ENCODE measurements around the gene HPD.
"Not testable (repeated sequence)": the region's sequence is repeated elsewhere in the genome, so short reads cannot be mapped to it uniquely, and the experiment has no call there.

HPD gene

DNA sequence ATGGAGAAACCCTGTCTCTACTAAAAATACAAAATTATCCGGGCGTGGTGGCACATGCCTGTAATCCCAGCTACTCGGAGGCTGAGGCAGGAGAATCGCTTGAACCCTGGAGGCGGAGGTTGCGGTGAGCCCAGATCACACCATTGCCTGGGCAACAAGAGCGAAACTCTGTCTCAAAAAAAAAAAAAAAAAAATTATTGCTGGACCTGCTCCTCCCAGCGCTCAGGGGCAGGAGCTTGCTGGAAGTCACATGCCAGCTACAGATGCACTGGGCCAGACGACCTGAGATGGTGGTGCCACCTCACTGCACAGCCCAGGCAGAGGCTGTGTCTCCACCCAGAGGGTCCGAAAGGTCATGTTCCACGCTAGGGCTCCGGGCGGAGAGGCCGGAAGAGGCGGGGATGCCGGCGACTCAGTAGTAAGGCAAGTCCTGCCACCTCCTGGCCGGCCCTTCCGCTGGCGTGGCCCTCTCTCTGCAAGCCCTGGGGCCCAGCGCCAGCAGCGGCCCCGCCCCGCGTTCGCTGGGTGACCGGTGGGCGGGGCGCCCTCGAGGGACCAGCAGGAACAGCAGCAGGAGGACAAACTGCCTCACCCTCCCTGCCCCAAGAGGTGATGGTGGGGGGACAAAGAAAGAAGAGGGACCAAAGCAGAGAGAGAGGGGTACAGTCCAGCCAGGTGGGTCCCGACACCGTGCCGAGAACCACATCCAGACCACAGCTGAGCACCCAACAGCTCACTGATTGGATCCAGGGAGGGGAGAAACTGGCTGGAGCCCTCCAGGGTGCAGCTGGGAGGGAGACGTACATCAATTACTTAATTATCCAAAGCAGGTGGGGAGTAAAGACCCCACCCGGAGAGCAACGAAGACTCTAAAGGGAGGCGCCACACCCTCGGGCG, 61.6 kb downstream of the HPD start:
- DNase-seq = peak; percentile 50

DNA sequence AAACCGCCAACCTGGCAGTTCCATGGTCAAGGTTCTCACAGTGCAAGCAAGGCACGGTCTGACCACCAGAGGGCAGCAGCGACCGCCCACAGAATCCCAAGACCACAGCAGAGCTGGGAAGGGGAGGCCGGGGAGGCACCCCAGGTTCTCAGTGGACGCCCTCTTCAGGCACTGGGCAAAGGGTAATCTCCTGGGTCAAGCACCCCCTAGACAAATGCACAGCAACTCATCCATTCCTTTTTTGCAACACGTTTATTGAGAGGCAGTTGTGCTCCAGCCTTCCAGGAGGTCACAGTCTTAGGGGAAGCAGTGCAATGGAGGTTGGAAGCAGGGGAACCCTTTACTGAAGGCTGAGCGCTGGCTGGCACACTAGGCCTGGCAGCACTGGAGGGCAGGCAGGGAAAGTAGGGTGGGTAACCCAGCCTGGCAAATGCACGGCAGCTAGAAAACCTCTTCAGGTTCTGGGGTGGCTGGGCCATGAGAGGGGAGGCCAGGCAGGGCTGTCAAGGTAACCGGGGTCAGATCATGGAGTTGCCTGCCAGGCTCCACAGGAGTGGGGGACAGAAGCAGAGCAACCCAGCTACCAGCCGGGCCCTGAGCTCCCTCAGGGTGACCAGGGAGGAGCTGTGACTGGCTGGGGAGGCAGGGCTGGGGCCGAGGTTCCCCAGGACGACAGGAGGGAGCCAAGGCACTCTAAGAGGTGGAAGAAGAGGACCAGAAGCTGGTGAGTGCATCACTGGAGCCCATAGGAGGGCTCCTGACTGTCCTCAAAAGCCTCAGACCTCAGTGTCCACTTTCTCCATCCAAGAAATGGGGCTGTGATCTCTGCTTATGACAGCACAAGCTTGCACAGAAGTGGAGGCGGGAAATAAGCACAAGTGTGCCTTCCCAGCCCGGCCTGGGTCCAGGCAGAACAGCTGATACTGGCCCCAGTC, 63.4 kb downstream of the HPD start:
- DNase-seq = peak; percentile 22

DNA sequence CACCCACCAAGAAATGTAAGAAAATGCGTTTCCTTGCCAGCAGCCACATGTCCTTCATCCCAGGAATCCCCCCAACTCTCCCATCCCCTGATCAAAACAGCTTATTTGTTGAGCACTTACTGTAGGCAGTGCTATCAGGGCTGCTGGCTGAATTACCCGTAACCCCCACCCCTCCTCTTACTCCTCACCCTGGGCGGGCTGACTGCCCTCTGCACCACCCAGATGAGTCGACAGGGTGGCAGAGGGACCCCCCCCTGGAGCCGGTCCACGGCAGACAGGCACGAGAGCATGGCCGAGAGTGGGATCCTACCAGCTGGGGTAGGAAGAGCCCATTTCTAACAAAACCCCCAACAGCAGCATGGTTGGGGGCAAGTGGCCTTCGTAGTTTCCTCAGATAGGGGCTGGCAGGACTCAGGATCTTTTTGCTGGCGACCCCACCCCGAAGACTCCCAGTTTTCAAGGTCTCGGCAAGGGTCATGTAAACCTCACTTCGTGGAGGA, 64.1 kb downstream of the HPD start:
- DNase-seq = no peak

DNA sequence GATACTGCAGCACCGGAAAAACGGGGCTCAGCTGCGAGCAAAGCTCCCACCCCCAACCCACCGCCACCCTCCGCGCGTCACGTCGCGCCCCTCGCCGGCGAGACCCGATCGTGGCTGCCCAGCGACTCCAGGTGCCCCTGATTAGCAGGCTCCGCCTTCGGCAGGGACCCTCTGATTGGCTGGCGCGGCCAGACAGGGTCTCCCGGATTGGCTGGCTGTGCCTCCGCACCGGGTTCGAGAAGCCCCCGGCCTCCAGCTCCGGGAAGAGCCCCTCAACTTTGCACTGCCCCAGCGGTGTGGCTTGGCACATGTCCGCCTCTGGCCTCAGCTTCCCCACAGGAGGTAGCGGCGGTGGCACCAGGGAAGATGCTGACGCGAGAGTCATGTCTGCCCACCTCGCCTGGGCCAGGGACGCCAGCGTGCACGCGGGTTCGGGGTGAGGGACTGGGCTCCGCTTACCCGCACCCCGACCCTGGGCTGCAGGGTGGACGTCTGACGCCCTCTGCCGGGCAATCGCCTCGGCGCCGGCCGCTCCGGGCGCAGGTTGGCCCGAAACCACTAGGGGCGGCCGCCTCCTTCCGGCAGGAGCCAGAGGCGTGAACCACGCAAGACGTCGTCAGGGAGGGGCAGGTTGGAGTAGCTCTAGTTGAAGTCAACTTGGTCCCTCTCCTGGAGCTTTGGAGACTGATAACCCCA, 64.7 kb downstream of the HPD start:
- DNase-seq = no peak

DNA sequence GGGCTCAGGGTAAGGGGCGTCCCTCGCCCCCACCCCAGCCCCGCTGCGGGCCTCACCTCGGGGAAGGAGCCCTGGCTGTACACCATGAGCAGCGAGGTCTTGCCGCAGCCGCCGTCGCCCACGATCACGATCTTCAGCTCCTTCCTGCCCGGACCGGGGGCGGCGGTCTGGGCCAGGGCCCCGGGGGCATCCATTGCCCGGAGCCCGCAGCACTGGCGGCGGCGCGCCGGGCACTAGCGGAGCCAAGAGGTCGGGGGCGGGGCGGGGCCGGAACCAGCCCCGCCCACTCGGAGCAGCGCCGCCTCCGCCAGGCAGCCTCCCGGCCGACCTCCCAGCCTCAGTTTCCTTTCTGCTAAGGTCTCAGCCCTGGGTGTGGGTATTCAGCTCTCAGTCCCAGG, 65.2 kb downstream of the HPD start, which contains the start of gene RHOF:
Gene RHOF (minus strand): TSS at position 249 of the 398 bp plus-strand sequence. CDS start 55 bp downstream, at position 194.
- no peak for DNase-seq

DNA sequence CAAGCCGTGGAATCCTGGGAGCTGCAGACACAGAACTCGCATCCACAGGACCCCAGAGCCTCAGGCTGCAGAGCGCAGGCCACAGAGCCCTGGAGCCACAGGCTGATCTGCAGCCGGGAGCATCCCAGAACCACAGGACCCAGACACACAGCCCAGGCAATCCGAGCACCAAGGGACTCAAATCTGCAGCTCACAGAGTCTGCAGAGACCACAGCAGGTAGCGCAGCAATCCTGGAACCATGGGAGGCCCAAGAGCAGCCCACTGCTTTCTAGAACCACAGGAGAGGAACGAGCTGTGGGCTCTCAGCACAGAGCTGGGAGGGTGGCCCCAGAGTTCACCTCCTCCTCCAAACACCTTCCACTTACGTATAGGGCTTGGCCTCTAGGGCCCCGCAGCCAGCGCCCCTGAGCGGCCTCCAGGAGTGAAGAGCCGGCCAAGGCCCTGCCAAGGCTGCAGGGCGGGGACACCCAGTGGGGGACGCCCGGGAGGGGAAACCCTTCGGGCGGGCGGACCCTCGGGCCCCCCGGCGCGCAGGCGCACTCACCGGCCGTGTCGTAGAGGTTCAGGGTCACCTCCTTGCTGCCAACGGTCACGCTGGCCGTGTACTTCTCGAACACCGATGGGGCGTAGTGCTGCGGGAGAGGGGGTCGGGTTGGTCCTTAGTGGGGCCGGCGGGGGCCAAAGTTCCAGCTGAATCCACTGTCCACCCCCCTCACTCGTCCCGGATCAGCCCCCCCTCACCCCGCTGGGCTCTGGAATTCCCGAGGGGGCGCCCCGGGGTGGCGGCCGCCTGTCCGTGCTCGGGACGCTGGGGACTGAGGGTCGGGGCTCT, 65.8 kb downstream of the HPD start:
- DNase-seq = no peak

DNA sequence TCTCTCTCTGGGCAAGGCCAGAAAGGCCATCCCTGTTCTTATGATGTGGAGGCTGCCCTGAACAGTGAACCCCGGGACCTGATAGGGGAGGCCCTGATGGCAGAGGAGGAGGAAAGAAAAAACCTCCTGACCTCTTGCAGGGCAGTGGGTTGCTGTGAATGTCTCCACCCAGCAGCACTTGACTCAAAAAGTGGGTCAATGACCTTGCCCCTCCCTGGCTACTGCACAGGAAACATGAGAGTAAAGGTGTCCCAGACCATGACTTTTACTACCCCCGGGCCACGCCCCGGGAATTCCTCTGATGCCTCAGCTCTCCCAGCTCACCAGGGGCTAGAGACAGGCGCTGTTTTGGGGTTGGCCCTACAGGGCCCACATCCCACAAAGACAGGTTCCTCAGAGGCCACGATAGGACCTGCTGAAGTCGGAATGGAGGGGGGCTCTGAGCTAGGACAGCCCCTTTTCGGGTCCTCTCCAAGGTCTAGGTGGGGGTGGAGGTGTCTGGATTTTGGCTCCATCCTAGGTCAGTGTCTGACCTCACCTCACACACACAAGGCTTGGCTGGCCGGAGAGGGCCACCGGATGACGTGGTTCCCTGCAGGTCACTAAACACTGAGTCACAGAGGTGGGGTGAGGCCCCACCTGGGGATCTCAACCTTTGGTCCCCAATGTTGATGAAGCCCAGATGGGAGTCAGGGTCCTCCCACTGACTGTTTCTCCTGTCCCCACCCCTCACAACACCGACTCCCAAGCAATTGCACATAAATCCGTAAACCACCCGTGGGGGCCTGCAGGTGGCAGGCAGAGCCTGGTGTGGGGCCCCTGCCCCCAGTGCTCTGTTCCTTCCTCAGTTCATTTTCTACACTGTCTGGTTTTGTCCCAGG, 66.7 kb downstream of the HPD start:
- no peak for DNase-seq

DNA sequence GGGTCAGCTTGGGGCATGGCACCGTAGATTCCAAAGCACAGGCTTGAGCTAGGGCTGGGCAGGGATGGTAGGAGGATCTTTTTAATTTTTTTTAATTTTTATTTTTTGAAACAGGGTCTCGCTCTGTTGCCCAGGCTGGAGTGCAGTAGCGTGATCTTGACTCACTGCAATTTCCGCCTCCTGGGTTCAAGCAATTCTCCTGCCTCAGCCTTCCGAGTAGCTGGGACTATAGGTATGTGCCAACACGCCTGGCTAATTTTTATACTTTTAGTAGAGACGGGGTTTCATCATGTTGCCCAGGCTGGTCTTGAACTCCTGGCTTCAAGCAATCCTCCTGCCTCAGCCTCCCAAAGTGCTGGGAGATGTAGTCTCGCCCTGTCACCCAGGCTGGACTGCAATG, 67.9 kb downstream of the HPD start:
- DNase-seq = not testable (repeated sequence)

DNA sequence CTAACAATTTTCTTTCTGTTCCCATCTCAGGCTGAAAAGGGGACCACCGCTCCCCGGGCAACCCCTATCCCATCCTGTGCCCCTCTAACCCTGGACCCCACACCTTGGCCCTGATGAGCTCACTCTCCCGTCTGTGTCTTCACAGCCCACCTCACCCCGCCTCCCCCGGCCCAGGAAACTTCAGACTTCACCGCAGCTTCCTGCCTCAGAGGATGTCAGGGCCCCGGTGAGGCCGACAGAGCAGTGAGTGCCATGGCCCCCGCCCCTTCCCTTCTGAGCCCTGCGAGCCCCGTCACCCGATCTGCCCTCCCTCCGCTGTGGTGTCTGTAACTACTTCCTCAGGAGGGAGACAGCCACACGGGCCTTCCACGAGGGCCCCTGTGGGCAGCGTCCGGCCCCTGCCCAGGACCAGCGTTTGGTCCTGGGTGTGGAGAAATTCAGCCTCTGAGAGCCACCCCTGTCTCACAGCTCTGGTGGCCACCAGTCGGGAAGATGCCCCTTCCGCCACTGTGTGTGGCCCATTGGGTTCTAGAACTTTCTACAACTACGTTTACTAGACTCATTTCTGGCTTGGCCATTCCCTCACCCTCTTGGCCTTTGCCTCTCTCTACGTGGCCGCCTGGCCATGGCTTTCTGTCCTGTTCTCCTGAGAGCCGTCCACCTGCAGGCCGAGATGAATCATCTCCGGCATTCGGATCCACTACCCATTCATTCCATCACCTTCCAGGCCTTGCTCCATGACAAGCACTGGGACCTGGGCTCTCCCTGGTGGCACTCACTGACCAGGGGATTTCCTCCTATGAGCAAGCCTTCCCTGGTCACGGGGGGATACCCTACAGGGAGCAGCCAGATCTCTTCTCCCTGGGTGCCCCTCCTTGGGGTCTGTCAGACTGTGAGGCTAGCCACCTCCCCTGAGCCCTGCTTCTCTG, 68.6 kb downstream of the HPD start:
- no peak for DNase-seq
